Measurements from ENCODE around the gene CD226.

GRCh38 chr18:69953191-69953590 lies 5.5 kb upstream of the CD226 start:
- TF ChIP-seq CTCF (IDR thresholded peaks at IDR 0.05 in 2 of 3, conservative IDR thresholded peaks at IDR 0.05 in 1 of 3; ENCODE audit: borderline replicate concordance in 1 of 3, insufficient read depth in 1 of 3, low read depth in 2 of 3, low read length in 2 of 3) (no peak), SP1 (IDR thresholded peaks at IDR 0.05; ENCODE audit: low read depth) (no peak), CEBPB (IDR thresholded peaks at IDR 0.05; ENCODE audit: low read depth) (no peak), POLR2A (IDR thresholded peaks at IDR 0.05; ENCODE audit: borderline replicate concordance, extremely low read depth, insufficient read depth, insufficient read length) (no peak), EZH2 (IDR thresholded peaks at IDR 0.05) (no peak), SIN3A (IDR thresholded peaks at IDR 0.05; ENCODE audit: low read depth) (no peak), YY1 (IDR thresholded peaks at IDR 0.05; ENCODE audit: extremely low read depth, insufficient replicate concordance, low read depth, low read length) (no peak), ZBTB33 (IDR thresholded peaks at IDR 0.05; ENCODE audit: extremely low read depth, insufficient replicate concordance, low read length) (no peak), RAD21 (IDR thresholded peaks at IDR 0.05; ENCODE audit: low read depth) (no peak), FOSL1 (IDR thresholded peaks at IDR 0.05; ENCODE audit: low read depth) (no peak), JUND (IDR thresholded peaks at IDR 0.05) (no peak), TCF7L2 (IDR thresholded peaks at IDR 0.05; ENCODE audit: borderline replicate concordance, extremely low read depth, insufficient read depth, insufficient read length) (no peak), SRF (IDR thresholded peaks at IDR 0.05; ENCODE audit: low read depth) (no peak)
- TF ChIP-seq, protein P1, sequence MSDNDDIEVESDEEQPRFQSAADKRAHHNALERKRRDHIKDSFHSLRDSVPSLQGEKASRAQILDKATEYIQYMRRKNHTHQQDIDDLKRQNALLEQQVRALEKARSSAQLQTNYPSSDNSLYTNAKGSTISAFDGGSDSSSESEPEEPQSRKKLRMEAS (IDR thresholded peaks at IDR 0.05) = no peak

Measured in HCT116 (cell line).